Kasumi-1 (cell line): Measurements from ENCODE around the gene R3HDM2.

Experiments used
- DNase-seq, 2 experiments: peaks; one replicate each; lab custom pipeline; 2025; lab: John Stamatoyannopoulos, UW

R3HDM2 gene

DNA sequence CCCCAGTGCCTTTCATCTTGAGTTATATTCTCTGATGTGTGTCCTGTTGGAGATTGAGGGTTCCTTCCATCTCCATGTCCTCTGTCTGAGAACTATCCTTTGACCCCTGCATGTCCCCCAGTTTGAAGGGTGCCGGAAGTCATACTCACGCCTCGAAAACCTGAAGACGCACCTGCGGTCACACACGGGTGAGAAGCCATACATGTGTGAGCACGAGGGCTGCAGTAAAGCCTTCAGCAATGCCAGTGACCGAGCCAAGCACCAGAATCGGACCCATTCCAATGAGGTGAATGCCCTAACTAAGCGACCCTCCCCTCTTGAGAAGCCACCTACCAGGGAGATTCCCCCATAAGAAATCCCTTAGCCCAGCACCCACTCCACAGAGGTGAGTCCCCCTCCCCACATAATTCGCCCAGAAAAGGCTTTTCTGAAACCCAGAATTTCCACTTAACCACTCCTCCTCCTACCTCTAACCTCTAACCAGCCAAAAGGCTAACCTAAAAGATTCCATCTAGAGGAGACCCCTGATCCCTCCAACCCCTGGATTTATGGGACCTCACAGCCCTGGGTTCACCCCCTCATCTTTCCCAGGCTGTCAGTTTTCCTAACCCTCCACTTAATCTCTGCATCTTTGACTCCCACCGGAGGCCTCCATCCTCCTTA lies 36.5 kb upstream of the R3HDM2 start:
- DNase-seq = no peak

DNA sequence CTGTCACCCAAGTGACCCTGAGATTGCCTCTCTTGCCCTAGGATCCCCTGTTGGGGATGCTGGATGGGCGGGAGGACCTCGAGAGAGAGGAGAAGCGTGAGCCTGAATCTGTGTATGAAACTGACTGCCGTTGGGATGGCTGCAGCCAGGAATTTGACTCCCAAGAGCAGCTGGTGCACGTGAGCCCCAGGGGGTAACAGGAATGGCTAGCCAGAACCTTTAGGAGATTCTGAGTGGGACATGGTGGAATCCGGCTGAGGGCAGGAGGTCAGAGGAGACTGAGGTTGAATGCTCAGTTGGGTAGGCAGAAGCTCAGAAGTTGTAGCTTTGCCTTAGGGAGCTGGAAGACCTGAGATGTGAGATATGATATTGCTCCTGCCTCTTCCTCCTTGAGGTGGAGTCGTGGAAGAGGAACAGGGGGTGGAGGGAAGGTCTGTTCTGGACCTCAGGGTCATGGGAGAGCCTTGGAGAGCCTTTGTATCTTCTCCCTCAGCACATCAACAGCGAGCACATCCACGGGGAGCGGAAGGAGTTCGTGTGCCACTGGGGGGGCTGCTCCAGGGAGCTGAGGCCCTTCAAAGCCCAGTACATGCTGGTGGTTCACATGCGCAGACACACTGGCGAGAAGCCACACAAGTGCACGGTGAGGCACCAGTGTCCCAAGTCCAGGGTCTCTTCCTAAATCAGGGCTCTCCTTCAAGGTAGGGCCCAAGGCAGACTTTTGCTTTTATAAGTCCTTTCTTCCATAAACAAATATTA lies 35.1 kb upstream of the R3HDM2 start:
- no peak for DNase-seq

DNA sequence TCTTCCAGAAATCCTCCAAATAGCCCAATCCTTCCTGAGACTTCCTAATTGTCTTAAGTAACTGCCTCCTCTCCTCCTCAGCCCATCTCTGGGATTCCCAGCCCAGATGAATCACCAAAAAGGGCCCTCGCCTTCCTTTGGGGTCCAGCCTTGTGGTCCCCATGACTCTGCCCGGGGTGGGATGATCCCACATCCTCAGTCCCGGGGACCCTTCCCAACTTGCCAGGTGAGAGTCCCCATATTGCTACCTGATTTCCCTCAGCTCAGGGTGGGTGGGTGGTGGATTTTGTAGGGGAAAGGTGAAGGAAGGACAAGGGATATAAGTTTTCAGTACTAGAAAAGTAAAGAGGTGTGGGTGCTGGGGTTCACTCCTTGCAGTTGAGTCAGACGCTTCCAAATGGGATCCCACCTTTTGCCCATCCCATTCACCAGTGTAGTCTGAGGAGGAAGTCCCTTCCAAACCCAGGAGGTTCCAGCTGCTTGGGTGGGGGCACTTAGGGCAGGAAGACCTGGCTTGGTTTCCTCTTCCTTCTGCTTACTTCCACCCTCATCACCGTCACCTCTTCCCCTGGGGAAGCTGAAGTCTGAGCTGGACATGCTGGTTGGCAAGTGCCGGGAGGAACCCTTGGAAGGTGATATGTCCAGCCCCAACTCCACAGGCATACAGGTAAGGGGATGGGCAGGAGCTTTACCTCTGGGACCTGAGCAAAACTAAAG lies 34.3 kb upstream of the R3HDM2 start:
- no peak for DNase-seq

DNA sequence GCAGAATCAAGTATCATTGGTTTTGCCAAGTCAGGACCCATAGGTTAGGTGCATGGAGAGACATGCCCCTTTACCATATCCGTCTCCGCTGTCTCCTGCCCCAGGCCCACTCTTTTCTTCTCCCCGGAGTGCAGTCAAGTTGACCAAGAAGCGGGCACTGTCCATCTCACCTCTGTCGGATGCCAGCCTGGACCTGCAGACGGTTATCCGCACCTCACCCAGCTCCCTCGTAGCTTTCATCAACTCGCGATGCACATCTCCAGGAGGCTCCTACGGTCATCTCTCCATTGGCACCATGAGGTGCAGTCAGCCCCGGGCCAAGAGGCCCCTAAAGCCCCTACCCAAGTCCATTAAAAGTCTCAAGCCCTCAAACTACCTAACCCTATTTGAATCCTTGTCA lies 33.7 kb upstream of the R3HDM2 start:
- no peak for DNase-seq

DNA sequence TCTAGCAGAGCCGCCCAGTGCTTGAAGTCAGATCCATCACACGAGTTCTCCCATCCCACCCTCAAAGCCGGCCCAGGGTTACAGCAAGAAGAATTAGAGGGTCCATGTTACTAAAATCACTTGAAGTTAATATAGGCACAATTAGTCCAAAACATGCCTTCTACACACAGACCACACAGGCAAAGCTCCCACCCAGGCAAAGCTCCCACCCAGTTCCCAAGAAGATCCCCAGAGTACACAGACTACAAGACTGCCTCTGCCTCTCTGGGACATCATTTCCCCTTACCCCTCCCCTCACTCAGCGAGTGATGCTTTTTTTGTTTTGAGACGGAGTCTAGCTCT lies 32.0 kb upstream of the R3HDM2 start:
- no peak for DNase-seq

DNA sequence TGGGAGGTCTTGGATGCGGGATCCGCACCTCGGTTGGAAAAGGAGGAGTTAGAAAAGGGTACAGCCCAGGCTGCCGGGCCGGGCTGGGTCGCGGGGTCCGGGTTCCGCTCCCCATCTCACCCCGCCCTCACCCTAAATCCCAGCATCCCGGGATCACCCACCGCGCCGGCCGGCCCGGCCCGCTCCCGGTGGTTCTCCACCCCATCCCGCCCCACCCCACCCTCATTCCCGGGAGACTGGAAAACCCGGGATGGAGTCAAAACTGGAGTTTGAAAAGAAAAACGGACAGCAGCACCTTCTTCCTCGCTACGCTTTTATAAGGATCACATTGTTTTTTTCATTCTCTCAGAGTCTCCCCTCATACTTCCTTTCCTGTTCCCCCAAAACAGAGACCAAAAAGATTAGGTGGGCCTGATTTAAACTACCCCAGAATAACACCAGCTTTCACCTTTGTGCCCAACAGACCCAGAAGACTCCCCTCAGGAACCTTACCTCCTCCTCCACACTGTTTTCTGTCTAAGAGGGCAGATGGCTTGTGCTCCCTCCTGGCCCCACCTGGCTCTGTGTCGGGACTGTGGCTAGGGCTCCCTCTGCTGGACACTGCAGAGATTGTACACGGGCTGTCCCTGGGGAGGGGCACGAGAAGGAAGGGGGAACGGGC lies 31.5 kb upstream of the R3HDM2 start:
- peak; percentile 76 to 78 for DNase-seq

DNA sequence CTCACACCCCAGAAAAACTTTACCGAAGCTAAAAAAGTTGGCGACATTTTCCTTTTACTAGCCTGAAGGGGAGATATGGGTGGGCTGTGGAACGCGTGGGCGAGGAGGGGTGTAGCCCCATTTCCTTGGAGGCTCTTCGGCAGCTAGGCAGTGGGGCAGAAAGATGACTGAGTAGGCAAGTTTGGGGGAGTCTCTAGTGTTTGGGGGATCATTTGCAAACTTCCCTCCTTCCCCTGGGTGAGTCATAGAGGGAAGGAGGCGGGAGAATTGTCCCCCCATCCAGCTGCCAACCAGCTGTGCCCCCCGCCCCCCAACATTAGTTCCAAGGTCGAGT lies 31.0 kb upstream of the R3HDM2 start:
- DNase-seq = no peak

DNA sequence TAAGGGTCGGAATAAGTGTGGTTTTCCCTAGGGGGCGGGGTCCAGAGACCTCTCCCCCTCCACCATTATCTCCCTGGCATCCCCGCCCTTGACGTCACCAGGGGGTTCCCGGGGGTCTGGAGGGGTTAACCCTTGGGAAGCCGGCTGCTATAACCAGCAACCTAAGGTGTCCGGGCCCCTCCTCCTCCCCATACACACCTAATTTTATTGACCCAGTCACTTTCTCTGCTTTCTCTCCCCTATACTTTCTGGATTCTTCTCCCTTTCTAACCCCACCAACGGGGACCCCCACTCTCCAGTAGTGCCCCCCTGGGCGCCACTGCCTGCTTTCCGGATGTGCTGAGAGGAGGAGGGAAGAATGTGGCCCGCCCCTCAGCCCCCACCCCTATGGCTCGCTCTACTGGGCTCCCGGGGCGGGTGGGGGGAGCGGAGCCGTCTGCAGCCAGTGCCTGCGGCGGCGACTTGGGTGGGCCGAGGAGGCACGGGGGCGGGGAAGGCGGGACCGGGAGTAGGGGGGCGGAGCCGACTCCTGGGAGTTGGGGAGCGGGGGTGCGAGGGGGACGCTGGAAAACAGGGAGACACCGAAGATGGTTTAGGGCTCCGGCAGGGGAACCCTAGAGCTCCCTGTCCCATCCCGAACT lies 30.6 kb upstream of the R3HDM2 start:
- DNase-seq = no peak

DNA sequence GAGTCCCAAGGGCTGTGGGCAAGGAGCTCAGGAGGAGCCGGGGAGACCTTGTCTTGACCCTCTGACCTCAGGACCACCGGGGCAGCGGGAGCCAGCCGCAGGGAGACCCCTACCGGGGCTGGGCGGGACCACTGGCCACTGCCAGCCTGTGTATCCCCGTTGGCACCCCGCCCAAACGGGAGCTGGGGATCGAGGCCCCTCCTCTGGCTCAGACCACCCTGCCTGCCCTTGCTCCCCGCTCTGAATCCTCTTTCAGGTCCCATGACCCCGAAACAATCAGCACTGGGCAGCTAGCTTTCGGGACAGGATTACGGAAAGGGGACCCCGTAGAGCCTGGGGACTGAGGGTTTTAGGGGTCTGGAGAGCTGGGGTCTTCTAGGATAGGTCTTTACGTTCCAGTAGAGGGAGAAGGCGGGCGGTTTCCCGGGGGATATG lies 30.0 kb upstream of the R3HDM2 start:
- no peak for DNase-seq

DNA sequence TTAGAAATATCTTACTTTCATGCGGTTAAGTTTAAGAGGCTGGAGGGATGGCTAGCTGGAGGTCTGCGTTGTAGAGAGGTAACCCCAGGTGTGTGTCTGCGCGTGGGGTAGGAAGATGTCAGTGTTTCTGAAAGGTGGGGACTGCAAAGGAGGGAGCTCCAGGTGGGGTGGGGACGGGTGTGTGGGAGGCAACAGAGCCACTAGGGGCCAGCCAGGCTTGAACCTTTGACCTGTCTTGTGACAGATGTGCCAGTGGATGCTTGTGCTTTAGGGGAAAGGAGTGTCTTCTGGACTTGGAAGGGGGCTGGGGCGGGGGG lies 29.6 kb upstream of the R3HDM2 start:
- DNase-seq = no peak

DNA sequence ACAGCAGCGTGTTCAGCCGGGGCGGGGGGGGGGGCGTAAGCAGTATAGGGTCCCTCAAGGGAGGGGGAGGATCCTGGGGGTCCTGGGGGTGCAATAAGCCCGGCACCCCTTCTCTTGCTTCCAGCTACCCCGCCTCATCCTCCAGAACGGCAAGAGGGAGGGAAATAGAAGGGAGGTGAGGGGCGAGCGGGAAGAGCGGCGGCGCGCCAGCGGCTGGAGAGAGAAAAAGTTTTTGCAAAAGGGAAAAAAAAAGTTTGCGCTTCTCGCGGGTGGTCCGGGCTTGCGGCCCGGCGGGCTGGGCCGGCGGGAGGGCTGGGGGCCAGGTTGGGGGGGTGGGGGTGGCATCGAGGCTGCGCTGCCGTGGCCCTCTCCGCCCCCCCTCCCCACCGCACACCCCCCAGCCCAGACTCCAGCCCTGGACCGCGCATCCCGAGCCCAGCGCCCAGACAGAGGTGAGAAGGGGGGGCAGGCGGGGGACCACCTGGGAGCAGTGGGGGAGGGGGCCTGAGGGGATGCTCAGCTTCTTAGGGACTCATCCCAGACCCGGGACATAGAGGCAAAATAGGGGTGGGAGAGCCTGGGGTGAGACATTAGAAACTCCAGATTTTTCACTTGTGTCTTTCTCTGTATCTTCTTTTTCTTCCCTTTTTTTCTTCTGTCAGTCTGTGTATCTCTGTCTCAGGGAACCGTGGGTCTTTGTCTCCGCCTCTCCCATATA lies 29.1 kb upstream of the R3HDM2 start, which contains the start of gene GLI1:
Gene GLI1, plus strand, starts transcription at position 36 of the 718 bp plus-strand sequence. CDS start 3,907 bp downstream, outside the sequence.
- peak; percentile 46 to 67 for DNase-seq

DNA sequence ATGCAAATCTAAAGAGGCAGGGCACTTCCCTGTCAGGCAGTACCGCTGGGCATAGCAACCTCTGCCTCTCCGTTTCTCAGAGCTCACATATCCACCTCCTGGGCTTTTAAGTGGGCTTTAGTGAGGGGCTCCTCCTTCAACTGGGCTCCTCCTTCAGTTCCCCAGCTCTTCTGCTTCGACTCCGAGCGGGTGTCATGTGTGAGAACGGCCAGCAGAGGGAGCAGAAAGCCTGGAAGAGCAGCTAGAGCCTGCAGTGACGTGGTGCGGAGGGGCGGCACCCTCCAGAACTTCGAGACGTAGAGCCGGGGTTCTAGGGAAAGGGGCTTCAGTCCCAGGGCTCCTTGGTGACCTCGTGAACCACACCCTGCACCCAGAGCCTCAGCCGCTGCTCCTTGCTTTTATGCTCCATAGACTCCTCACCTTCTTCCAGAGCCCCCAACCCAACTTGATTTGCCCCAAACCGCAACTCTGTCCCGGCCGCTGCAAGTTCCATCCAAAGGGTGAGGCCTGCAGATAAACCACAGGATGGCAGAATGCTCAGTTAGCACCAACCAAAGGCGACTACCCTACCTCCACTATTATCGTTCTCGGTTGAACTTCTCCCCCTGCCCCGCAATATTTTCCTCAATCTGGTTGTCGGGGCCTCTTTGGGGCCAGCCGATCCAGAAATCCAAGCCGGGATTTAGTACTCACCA lies 28.4 kb upstream of the R3HDM2 start:
- peak; percentile 97 to 98 for DNase-seq

DNA sequence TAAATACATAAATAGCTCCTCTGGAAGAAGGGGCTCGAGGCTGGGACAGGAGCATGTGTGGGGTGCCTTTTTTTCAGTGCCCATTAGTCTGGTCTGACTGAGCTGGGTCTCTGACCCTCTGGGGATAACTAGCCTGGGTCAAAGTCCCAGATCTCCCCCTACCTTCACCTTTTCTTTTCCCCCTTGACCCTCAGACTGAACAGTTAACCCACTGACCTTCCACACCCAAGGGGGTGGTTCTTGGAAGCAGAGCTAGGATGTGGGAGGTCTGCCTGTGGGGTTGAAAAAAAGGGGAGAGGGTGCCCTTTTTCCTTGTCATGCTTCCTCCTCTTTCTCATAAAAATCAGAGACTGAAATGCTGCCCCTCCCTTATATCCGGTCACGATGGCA lies 27.8 kb upstream of the R3HDM2 start:
- no peak for DNase-seq

DNA sequence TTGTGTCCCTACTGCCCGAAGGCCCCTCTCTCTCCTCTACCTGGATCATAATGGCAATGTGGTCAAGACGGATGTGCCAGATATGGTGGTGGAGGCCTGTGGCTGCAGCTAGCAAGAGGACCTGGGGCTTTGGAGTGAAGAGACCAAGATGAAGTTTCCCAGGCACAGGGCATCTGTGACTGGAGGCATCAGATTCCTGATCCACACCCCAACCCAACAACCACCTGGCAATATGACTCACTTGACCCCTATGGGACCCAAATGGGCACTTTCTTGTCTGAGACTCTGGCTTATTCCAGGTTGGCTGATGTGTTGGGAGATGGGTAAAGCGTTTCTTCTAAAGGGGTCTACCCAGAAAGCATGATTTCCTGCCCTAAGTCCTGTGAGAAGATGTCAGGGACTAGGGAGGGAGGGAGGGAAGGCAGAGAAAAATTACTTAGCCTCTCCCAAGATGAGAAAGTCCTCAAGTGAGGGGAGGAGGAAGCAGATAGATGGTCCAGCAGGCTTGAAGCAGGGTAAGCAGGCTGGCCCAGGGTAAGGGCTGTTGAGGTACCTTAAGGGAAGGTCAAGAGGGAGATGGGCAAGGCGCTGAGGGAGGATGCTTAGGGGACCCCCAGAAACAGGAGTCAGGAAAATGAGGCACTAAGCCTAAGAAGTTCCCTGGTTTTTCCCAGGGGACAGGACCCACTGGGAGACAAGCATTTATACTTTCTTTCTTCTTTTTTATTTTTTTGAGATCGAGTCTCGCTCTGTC lies 26.1 kb upstream of the R3HDM2 start:
- DNase-seq = no peak

DNA sequence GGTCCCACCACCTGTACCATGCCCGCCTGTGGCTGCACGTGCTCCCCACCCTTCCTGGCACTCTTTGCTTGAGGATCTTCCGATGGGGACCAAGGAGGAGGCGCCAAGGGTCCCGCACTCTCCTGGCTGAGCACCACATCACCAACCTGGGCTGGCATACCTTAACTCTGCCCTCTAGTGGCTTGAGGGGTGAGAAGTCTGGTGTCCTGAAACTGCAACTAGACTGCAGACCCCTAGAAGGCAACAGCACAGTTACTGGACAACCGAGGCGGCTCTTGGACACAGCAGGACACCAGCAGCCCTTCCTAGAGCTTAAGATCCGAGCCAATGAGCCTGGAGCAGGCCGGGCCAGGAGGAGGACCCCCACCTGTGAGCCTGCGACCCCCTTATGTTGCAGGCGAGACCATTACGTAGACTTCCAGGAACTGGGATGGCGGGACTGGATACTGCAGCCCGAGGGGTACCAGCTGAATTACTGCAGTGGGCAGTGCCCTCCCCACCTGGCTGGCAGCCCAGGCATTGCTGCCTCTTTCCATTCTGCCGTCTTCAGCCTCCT lies 25.4 kb upstream of the R3HDM2 start:
- DNase-seq = peak; percentile 46 to 63

DNA sequence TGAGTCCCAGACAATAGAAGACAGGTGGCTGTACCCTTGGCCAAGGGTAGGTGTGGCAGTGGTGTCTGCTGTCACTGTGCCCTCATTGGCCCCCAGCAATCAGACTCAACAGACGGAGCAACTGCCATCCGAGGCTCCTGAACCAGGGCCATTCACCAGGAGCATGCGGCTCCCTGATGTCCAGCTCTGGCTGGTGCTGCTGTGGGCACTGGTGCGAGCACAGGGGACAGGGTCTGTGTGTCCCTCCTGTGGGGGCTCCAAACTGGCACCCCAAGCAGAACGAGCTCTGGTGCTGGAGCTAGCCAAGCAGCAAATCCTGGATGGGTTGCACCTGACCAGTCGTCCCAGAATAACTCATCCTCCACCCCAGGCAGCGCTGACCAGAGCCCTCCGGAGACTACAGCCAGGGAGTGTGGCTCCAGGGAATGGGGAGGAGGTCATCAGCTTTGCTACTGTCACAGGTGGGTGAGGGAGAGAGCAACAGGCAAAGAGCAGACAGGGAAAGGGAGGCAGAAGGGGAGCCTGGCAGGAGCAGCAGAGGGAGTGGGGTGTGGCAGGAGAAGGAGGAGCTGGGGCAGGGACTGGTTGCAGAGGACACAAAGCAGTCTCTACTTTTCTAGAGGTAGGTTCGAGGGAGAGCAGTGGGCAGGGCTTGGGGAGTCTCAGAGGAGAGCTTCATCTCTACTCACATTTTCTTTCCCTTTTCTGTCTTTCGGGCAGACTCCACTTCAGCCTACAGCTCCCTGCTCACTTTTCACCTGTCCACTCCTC lies 24.7 kb upstream of the R3HDM2 start:
- no peak for DNase-seq

DNA sequence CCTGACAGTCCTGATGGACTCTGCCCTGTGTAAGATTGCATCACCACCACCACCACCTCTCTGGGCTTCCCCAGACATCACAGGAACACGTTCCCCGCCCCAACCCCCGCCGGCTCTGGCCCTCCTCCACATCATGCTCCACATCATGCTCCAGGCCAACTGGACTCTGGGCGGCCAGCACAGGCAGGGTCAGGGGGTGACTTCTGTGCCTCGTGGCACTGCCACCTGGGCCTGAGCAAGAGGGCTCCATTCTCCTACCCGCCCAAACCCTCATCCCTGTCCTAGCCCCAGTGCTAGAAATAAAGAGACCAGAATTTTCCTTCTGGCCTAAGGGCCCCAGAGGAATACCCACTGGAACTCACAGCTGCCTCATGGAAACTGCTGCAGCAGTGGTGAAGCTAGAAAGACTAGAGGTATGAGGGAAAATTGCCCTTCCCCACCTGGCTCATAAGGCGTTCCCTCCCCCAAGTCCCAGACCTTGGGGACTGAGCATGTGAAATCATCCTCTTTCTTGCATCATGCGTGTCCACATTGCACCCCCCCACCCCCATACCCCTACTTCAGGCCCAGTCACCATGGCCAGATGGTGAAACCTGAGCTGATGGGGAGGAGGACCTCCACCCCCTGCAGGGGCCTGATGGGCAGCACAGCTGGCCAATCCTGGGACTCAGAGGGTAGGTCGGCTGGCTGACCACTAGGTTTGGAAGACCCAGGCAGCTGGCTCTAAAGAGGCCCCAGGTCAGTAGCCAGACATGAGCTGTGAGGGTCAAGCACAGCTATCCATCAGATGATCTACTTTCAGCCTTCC lies 23.9 kb upstream of the R3HDM2 start, which contains the start of gene INHBE:
Gene INHBE, plus strand, starts transcription at position 742 of the 808 bp plus-strand sequence. CDS start 230 bp downstream, outside the sequence.
- no peak for DNase-seq

DNA sequence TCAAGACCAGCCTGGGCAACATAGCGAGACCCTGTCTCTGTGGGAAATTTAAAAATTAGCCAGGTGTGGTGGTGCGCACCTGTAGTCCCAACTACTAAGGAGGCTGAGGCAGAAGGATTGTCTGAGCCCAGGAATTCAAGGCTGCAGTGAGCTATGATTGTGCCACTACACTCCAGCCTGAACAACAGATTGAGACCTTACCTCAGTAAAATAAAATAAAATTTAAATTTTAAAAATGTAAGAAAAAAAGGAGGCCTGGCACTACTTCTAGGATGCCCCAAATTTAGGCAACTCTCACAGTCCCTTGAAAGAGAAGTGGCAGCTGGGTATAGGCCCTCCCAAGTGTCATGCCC lies 23.3 kb upstream of the R3HDM2 start:
- DNase-seq = no peak
